ENCODE results near the gene SLC6A18.

SLC6A18 gene

GRCh38 chr5:1294206-1294834, 69.1 kb downstream of the SLC6A18 start:
- DNase-seq, result no peak

DNA sequence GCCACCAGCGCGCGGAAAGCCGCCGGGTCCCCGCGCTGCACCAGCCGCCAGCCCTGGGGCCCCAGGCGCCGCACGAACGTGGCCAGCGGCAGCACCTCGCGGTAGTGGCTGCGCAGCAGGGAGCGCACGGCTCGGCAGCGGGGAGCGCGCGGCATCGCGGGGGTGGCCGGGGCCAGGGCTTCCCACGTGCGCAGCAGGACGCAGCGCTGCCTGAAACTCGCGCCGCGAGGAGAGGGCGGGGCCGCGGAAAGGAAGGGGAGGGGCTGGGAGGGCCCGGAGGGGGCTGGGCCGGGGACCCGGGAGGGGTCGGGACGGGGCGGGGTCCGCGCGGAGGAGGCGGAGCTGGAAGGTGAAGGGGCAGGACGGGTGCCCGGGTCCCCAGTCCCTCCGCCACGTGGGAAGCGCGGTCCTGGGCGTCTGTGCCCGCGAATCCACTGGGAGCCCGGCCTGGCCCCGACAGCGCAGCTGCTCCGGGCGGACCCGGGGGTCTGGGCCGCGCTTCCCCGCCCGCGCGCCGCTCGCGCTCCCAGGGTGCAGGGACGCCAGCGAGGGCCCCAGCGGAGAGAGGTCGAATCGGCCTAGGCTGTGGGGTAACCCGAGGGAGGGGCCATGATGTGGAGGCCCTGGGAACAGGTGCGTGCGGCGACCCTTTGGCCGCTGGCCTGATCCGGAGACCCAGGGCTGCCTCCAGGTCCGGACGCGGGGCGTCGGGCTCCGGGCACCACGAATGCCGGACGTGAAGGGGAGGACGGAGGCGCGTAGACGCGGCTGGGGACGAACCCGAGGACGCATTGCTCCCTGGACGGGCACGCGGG, 69.9 kb downstream of the SLC6A18 start, which contains the start of gene TERT:
TSS of gene TERT (minus strand) at position 234 of the 815 bp plus-strand sequence. CDS start at position 155, 79 bp downstream.
- no peak for DNase-seq

DNA sequence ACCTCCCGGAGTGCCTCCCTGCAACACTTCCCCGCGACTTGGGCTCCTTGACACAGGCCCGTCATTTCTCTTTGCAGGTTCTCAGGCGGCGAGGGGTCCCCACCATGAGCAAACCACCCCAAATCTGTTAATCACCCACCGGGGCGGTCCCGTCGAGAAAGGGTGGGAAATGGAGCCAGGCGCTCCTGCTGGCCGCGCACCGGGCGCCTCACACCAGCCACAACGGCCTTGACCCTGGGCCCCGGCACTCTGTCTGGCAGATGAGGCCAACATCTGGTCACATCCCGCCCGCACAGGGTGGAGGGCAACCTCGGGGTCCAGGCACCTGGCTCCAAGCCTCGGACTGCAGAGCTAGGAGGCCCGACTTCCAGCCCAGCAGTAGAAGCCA, 70.5 kb downstream of the SLC6A18 start:
- DNase-seq, result no peak
